ENCODE results near the gene KCNQ4.

The KCNQ4 gene

GRCh38 chr1:40783001-40783905, at the start of gene KCNQ4:
KCNQ4 (plus strand) TSS chr1:40783787; CDS start chr1:40784094, 307 bp downstream.
- no peak for TF ChIP-seq CTCF (IDR thresholded peaks at IDR 0.05; ENCODE audit: insufficient read depth, low read length, missing control alignments)
- H3K4me3 ChIP-seq (ENCODE audit: low read depth, low read length) = peak within 1 kb of the TSS; percentile 41
- ChIA-PET POLR2A (no interaction called here), CTCF (interaction anchor here (0.9 to 3.7 kb wide), 5 partner anchors 9 to 66 kb away, joined by 3 to 23 read pairs (median 5); no protein-coding TSS in a partner anchor)
- no peak for DNase-seq (ENCODE audit: low read depth, low spot score)

- CTCF ChIA-PET = interaction anchor here (0.8 to 1.2 kb wide), 2 partner anchors 13 to 25 kb away, joined by 3 read pairs; no protein-coding TSS in a partner anchor
- no peak overlapping the region for H3K4me3 ChIP-seq (ENCODE audit: low read depth, low read length)
- POLR2A ChIA-PET = no interaction called here
- TF ChIP-seq CTCF (IDR thresholded peaks at IDR 0.05; ENCODE audit: insufficient read depth, low read length, missing control alignments) = no peak
- DNase-seq (ENCODE audit: low read depth, low spot score) = no peak
Measured at GRCh38 chr1:40734882-40735628, 48.5 kb upstream of the KCNQ4 start.

- CTCF ChIA-PET = interaction anchor here (1.2 kb wide), 1 partner anchor 26 kb away, joined by 3 read pairs; no protein-coding TSS in a partner anchor
- POLR2A ChIA-PET = no interaction called here
- no peak for DNase-seq (ENCODE audit: low read depth, low spot score)
- no peak for TF ChIP-seq CTCF (IDR thresholded peaks at IDR 0.05; ENCODE audit: insufficient read depth, low read length, missing control alignments)
- no peak overlapping the region for H3K4me3 ChIP-seq (ENCODE audit: low read depth, low read length)
Measured at GRCh38 chr1:40736085-40736531, 47.5 kb upstream of the KCNQ4 start.

- no peak for DNase-seq (ENCODE audit: low read depth, low spot score)
- POLR2A ChIA-PET = no interaction called here
- no peak overlapping the region for H3K4me3 ChIP-seq (ENCODE audit: low read depth, low read length)
- no peak for TF ChIP-seq CTCF (IDR thresholded peaks at IDR 0.05; ENCODE audit: insufficient read depth, low read length, missing control alignments)
- CTCF ChIA-PET = interaction anchor here (1.2 to 1.8 kb wide), 3 partner anchors 10 to 111 kb away, joined by 3 to 5 read pairs (median 5); no protein-coding TSS in a partner anchor
Measured at GRCh38 chr1:40738831-40739230, 44.8 kb upstream of the KCNQ4 start.

- ChIA-PET CTCF (interaction anchor here (1.2 to 1.8 kb wide), 2 partner anchors 10 to 35 kb away, joined by 5 read pairs; no protein-coding TSS in a partner anchor), POLR2A (no interaction called here)
- no peak for DNase-seq (ENCODE audit: low read depth, low spot score)
- TF ChIP-seq CTCF (IDR thresholded peaks at IDR 0.05; ENCODE audit: insufficient read depth, low read length, missing control alignments) = no peak
- no peak overlapping the region for H3K4me3 ChIP-seq (ENCODE audit: low read depth, low read length)
Measured at GRCh38 chr1:40739455-40740008, 44.1 kb upstream of the KCNQ4 start.

Data from AG04449 (cell line).